Osteoblast (primary cell): ENCODE results near the gene PAM. TPM values are rescaled to one million over a fixed set of nuclear protein-coding genes. Genes with fewer than 3 reads are reported as not detected.

ENCODE experiments used
- DNase-seq: peaks from one replicate; pipeline ENCODE4 v3.0.0; 2011; ENCODE audit warnings: low spot score, mixed read lengths; ENCODE audit not compliant: insufficient read length; ENCODE audit errors: missing footprints
- H2AFZ ChIP-seq: 2 replicates; pipeline ENCODE4 v1.6.0; 2011; ENCODE audit warnings: mild to moderate bottlenecking, low read length
- H3K27ac ChIP-seq: 2 replicates; pipeline ENCODE4 v1.5.1; 2011; ENCODE audit warnings: mild to moderate bottlenecking, low read depth, low read length, moderate library complexity
- H3K27me3 ChIP-seq: 2 replicates; pipeline ENCODE4 v1.6.0; 2012; ENCODE audit warnings: mild to moderate bottlenecking, control low read depth, inconsistent platforms, low read length, moderate library complexity; ENCODE audit not compliant: insufficient read depth
- H3K36me3 ChIP-seq: 2 replicates; pipeline ENCODE4 v1.5.1; 2011; ENCODE audit warnings: mild to moderate bottlenecking, low read length, control low read depth, moderate library complexity; ENCODE audit not compliant: insufficient read depth
- H3K4me1 ChIP-seq: 2 replicates; pipeline ENCODE4 v1.5.1; 2011; ENCODE audit warnings: mild to moderate bottlenecking, low read length, control low read depth, moderate library complexity; ENCODE audit not compliant: insufficient read depth
- H3K4me2 ChIP-seq: 2 replicates; pipeline ENCODE4 v1.6.0; 2011; ENCODE audit warnings: mild to moderate bottlenecking, low read length; ENCODE audit not compliant: insufficient read depth
- H3K4me3 ChIP-seq: fragments of 200-600 bp; sonication (generic); 3 replicates; pipeline ENCODE4 v1.5.1; 2012; ENCODE audit warnings: mild to moderate bottlenecking, low read length, inconsistent platforms; ENCODE audit not compliant: insufficient read depth
- H3K79me2 ChIP-seq: 2 replicates; pipeline ENCODE4 v1.6.0; 2012; ENCODE audit warnings: mild to moderate bottlenecking, low read length, control low read depth, inconsistent platforms; ENCODE audit not compliant: insufficient read depth
- H3K9me3 ChIP-seq: 2 replicates; pipeline ENCODE4 v1.5.1; 2011; ENCODE audit warnings: low read depth, low read length, control low read depth
- H4K20me1 ChIP-seq: 2 replicates; pipeline ENCODE4 v1.6.0; 2012; ENCODE audit warnings: mild to moderate bottlenecking, low read length, control low read depth; ENCODE audit not compliant: insufficient read depth
- total RNA-seq: library from RNA; depleted of rRNA; stranded (reverse); fragments of >200 nt; gene quantifications from 2 replicates; pipeline ENCODE4 v1.2.3, GENCODE V29; 2012
- TF ChIP-seq, protein P1 (sequence below): IDR thresholded peaks from 2 replicates; pipeline ENCODE4 v1.5.1; 2011; ENCODE audit warnings: mild to moderate bottlenecking, low read depth, low read length, moderate library complexity; ENCODE audit errors: extremely low read depth

PAM gene
- total RNA-seq, 1 donor: 248 TPM

DNA sequence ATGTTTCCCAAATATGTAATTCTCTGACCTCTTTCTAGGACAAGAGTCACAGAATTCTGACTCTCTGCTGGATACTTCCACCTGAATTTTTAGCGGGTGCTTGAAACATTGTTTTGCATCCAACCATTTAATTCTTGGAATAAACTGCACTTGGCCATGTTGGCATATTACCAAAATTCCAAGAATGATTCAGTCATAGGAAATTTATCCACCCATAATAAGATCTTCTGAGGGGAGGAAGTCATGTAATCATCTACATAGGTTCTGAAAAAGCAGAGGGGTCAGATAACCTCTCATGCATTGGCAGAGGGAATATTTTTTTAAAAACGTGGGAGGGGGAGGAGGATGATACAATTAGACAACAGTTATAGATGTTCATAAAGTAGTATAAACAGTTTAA lies 156.9 kb downstream of the PAM start:
- Histone ChIP-seq H3K4me3 (no peak overlapping the region), H2AFZ (no peak overlapping the region), H4K20me1 (peaks cover 4% of the 10 kb centered on the region), H3K9me3 (no peaks in the 10 kb centered on the region), H3K4me1 (peaks cover 29% of the 10 kb centered on the region), H3K27me3 (no peaks in the 10 kb centered on the region), H3K4me2 (peak overlapping the region; percentile 44), H3K79me2 (peaks cover 10% of the 10 kb centered on the region), H3K27ac (peak overlapping the region; percentile 3), H3K36me3 (no peaks in the 10 kb centered on the region)
- TF ChIP-seq, protein P1, sequence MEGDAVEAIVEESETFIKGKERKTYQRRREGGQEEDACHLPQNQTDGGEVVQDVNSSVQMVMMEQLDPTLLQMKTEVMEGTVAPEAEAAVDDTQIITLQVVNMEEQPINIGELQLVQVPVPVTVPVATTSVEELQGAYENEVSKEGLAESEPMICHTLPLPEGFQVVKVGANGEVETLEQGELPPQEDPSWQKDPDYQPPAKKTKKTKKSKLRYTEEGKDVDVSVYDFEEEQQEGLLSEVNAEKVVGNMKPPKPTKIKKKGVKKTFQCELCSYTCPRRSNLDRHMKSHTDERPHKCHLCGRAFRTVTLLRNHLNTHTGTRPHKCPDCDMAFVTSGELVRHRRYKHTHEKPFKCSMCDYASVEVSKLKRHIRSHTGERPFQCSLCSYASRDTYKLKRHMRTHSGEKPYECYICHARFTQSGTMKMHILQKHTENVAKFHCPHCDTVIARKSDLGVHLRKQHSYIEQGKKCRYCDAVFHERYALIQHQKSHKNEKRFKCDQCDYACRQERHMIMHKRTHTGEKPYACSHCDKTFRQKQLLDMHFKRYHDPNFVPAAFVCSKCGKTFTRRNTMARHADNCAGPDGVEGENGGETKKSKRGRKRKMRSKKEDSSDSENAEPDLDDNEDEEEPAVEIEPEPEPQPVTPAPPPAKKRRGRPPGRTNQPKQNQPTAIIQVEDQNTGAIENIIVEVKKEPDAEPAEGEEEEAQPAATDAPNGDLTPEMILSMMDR: no peak
- no peak for DNase-seq

DNA sequence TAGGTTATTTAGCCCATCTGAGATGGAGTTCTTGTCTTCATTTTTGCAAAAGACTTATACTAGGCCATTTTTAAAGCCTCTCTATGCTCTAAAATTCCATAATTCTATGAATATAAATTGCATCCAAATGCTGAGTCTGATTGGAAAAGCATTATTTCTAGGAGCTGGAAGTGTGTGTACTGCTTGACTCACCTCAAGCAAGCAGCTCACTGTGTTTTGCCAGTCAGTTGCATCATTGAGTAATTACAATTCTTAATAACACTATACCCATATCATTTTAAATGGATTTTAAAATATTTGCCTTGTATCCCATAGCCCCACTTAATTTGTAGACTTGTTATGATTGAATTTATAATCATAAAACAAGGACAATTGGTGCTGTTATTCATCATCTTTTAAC lies 161.0 kb downstream of the PAM start:
- H3K4me3 ChIP-seq: no peak overlapping the region
- no peak overlapping the region for H3K4me2 ChIP-seq
- peaks cover 21% of the 10 kb centered on the region for H3K4me1 ChIP-seq
- H3K36me3 ChIP-seq: no peaks in the 10 kb centered on the region
- no peak overlapping the region for H2AFZ ChIP-seq
- no peaks in the 10 kb centered on the region for H3K9me3 ChIP-seq
- TF ChIP-seq, protein P1: no peak
- peaks cover 6% of the 10 kb centered on the region for H3K79me2 ChIP-seq
- DNase-seq: no peak
- no peaks in the 10 kb centered on the region for H3K27me3 ChIP-seq
- no peak overlapping the region for H3K27ac ChIP-seq
- peaks cover 4% of the 10 kb centered on the region for H4K20me1 ChIP-seq

DNA sequence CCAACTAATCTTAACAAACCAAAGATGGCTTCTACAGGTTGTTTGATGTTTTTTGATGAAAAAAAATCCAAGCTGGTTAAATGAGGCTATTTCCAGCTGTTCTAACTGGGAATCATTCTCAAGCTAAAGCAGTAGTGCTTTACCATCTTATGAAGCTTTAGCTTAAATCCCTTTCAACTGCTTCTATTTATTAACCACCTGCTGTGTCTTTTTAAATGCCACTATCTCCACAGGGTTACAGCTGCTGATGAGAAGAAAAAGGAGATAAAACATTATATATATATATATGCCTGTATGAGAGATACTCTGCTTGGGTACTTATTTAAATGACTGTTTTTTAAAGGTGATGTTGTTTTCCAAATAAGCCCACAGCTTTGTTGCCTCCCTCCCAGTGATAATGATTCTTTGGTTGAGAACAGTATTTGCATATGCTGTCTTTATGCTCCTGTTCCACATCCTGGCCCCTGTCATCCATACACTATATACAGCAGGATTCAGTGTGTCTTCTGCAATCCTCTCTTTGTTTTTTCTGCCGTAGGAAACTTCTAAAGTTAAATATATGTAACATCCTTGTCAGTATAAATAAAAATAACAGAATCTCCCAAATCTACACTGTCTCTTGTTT lies 164.0 kb downstream of the PAM start:
- no peaks in the 10 kb centered on the region for H3K27me3 ChIP-seq
- H3K36me3 ChIP-seq: no peaks in the 10 kb centered on the region
- H2AFZ ChIP-seq: no peak overlapping the region
- no peak overlapping the region for H3K4me2 ChIP-seq
- H3K4me3 ChIP-seq: no peak overlapping the region
- no peak overlapping the region for H3K27ac ChIP-seq
- TF ChIP-seq, protein P1: no peak
- no peaks in the 10 kb centered on the region for H4K20me1 ChIP-seq
- peaks cover 25% of the 10 kb centered on the region for H3K4me1 ChIP-seq
- no peaks in the 10 kb centered on the region for H3K79me2 ChIP-seq
- DNase-seq: no peak
- no peaks in the 10 kb centered on the region for H3K9me3 ChIP-seq

DNA sequence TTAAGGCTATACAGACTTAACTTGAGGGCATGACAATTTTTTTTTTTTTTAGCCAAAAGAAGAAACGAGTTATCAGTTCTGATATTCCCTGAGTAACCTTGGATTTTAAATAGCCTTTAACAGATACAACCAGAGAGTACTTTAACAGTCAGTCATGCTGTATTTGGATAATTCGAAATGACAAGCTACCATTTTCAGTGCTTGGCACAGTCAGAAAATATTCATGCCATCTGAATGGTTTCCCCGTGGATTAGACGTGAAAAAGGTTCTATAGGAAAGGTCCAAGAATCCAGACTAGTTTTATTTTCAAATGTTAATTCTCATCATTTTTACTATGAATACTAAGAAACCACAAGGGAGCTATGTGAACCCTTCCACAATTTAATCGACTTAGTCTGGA lies 165.7 kb downstream of the PAM start:
- H4K20me1 ChIP-seq: no peaks in the 10 kb centered on the region
- peak; percentile 37 for DNase-seq
- H3K27me3 ChIP-seq: no peaks in the 10 kb centered on the region
- H3K79me2 ChIP-seq: no peaks in the 10 kb centered on the region
- no peak overlapping the region for H3K27ac ChIP-seq
- H2AFZ ChIP-seq: no peak overlapping the region
- H3K9me3 ChIP-seq: no peaks in the 10 kb centered on the region
- H3K4me1 ChIP-seq: peaks cover 25% of the 10 kb centered on the region
- H3K4me2 ChIP-seq: no peak overlapping the region
- no peaks in the 10 kb centered on the region for H3K36me3 ChIP-seq
- no peak overlapping the region for H3K4me3 ChIP-seq
- TF ChIP-seq, protein P1: no peak
